GM12872 (cell line): Measurements from ENCODE around the gene SLC35A5.
A peak's percentile ranks its signal among the peaks of the same experiment; 100 is the strongest.

Experiments used
- CTCF ChIP-seq: IDR thresholded peaks from 3 replicates; pipeline ENCODE4 v1.5.1; 2011; ENCODE audit warnings: low read depth, mild to moderate bottlenecking, low read length, moderate library complexity; ENCODE audit not compliant: insufficient read depth

The SLC35A5 gene

GRCh38 chr3:112561484-112561733 is 436 bp upstream of the SLC35A5 start:
- no peak for TF ChIP-seq CTCF

- no peak for TF ChIP-seq CTCF
Measured at GRCh38 chr3:112564940-112565305, 3.1 kb downstream of the SLC35A5 start.

GRCh38 chr3:112568642-112569041 is 6.8 kb downstream of the SLC35A5 start:
- no peak for TF ChIP-seq CTCF

- TF ChIP-seq CTCF = no peak
Measured at GRCh38 chr3:112569265-112569664, 7.4 kb downstream of the SLC35A5 start.

GRCh38 chr3:112572701-112573100 is 10.9 kb downstream of the SLC35A5 start:
- TF ChIP-seq CTCF = no peak

GRCh38 chr3:112579232-112579631 is 17.4 kb downstream of the SLC35A5 start:
- TF ChIP-seq CTCF = no peak

GRCh38 chr3:112579697-112580096 is 17.9 kb downstream of the SLC35A5 start:
- TF ChIP-seq CTCF = no peak

GRCh38 chr3:112582244-112582874 is 20.5 kb downstream of the SLC35A5 start:
- peak; percentile 66 for TF ChIP-seq CTCF
